Tibial artery (tissue), 4 donors: Measurements from ENCODE around the gene NT5DC4.
A peak's percentile ranks its signal among the peaks of the same experiment; 100 is the strongest.

ENCODE experiments used
- DNase-seq, 2 donors: peaks; one replicate each; pipeline ENCODE4 v3.0.0-alpha.2; 2019
- H3K27ac ChIP-seq, 2 donors: fragments of 200-600 bp; sonication (generic) in 1 of 2; 1 replicate in 1 of 2; 2 replicates in 1 of 2; pipeline ENCODE4 v1.5.1; 2018 to 2019; ENCODE audit warnings: mild to moderate bottlenecking in 1 of 2
- H3K27me3 ChIP-seq, 2 donors: fragments of 200-600 bp; sonication (generic) in 1 of 2; one replicate each; pipeline versions ENCODE4 v1.5.1 to v1.6.0; 2016 to 2019
- H3K36me3 ChIP-seq, 3 donors: fragments of 200-600 bp; sonication (generic) in 2 of 3; one replicate each; pipeline ENCODE4 v1.5.1; 2016 to 2019; ENCODE audit warnings: mild to moderate bottlenecking in 2 of 3
- H3K4me1 ChIP-seq, 4 donors: fragments of 200-600 bp; sonication (generic) in 2 of 4; 1 replicate in 3 of 4; 2 replicates in 1 of 4; pipeline ENCODE4 v1.5.1; 2016 to 2019
- H3K4me3 ChIP-seq, 2 donors: fragments of 200-600 bp; sonication (generic) in 1 of 2; 1 replicate in 1 of 2; 2 replicates in 1 of 2; pipeline ENCODE4 v1.5.1; 2018 to 2019; ENCODE audit warnings: mild to moderate bottlenecking in 2 of 2
- H3K9me3 ChIP-seq, 3 donors: fragments of 200-600 bp; sonication (generic) in 1 of 3; one replicate each; pipeline ENCODE4 v1.5.1; 2016 to 2019
- intact Hi-C: fragments of 100-400 bp; cut with DNase I; formaldehyde crosslinking; loops from one replicate; pipeline ENCODE4 v1.15.0; 2023; ENCODE audit warnings: low total_unique reads
- TF ChIP-seq, protein P1 (sequence below), 2 experiments: fragments of 200-600 bp in 1 of 2; fragments of 450-650 bp in 1 of 2; IDR thresholded peaks; one replicate each; pipeline ENCODE4 v1.5.1; 2017 to 2019; ENCODE audit warnings: antibody characterized with exemption in 2 of 2, mild to moderate bottlenecking in 1 of 2, moderate library complexity in 1 of 2

NT5DC4 gene

DNA sequence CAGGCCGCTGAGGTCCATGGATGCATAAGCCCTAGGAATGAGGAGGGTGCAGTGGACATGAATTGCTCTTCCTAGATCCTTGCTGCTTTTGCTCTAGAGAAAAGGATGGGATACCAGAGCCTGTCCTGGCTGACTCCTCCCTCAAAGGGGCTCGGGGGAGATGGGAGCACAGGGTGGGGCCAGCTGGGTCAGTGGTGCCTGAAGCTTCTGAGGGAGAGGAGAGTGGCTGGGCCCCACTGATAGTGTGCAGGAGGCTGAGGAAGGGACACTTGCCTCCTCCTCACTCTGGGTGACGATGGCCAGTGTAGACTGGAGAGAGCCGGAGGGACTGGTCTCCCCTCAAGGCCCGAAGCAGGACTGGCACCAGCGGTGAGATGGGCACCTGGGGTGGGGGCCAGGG, at the start of gene NT5DC4:
TSS of gene NT5DC4 (plus strand) at position 236 of the 400 bp plus-strand sequence. CDS start at position 296, 60 bp downstream.
- H3K4me1 ChIP-seq, result no peaks in the 10 kb centered on the region
- intact Hi-C loops, result no loop called here

GRCh38 chr2:112671801-112672200, 49.0 kb upstream of the NT5DC4 start:
- Histone ChIP-seq H3K4me3 (no peak overlapping the region), H3K4me1 (no peaks in the 10 kb centered on the region), H3K27ac (no peak overlapping the region), H3K27me3 (no peaks in the 10 kb centered on the region), H3K36me3 (no peaks in the 10 kb centered on the region), H3K9me3 (no peaks in the 10 kb centered on the region)
- intact Hi-C loops, result no loop called here
- no peak for DNase-seq
- TF ChIP-seq, protein P1, sequence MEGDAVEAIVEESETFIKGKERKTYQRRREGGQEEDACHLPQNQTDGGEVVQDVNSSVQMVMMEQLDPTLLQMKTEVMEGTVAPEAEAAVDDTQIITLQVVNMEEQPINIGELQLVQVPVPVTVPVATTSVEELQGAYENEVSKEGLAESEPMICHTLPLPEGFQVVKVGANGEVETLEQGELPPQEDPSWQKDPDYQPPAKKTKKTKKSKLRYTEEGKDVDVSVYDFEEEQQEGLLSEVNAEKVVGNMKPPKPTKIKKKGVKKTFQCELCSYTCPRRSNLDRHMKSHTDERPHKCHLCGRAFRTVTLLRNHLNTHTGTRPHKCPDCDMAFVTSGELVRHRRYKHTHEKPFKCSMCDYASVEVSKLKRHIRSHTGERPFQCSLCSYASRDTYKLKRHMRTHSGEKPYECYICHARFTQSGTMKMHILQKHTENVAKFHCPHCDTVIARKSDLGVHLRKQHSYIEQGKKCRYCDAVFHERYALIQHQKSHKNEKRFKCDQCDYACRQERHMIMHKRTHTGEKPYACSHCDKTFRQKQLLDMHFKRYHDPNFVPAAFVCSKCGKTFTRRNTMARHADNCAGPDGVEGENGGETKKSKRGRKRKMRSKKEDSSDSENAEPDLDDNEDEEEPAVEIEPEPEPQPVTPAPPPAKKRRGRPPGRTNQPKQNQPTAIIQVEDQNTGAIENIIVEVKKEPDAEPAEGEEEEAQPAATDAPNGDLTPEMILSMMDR (IDR thresholded peaks at IDR 0.05), result no peak

More for the DNA sequence above, at the start of gene NT5DC4:
- H3K9me3 ChIP-seq, result no peaks in the 10 kb centered on the region
- TF ChIP-seq, protein P1 (IDR thresholded peaks at IDR 0.05), result no peak
- no peak within 1 kb of the TSS for H3K27ac ChIP-seq
- no peak for DNase-seq
- no peaks in the 10 kb centered on the region for H3K36me3 ChIP-seq
- H3K4me3 ChIP-seq, result no peak within 1 kb of the TSS
- peaks cover 0 to 15% of the 10 kb centered on the region in 2 donors for H3K27me3 ChIP-seq

DNA sequence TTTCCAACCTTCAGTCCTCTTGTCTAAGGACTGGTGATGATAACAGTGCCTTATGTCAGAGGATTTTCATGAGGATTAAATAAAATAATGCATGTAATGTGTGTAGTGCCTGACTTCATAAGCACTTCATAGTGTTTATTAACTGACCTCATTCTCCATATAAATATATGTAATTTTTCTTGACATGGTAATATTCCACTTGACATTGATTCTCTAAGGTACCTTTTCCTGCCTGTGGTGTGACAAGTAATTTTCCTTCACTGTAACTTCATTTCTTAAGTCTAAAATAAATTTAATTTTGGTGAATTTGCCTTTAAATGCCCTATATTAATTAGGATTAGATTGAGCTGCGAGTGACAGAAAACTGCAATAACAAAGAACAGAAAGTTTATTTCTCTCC, 47.8 kb upstream of the NT5DC4 start:
- Histone ChIP-seq H3K4me1 (no peaks in the 10 kb centered on the region), H3K36me3 (no peaks in the 10 kb centered on the region), H3K27ac (no peak overlapping the region), H3K9me3 (no peaks in the 10 kb centered on the region), H3K27me3 (no peaks in the 10 kb centered on the region), H3K4me3 (no peak overlapping the region)
- intact Hi-C loops, result no loop called here
- TF ChIP-seq, protein P1 (IDR thresholded peaks at IDR 0.05), result no peak
- no peak for DNase-seq

GRCh38 chr2:112674229-112674628, 46.6 kb upstream of the NT5DC4 start:
- Histone ChIP-seq H3K27me3 (no peaks in the 10 kb centered on the region), H3K4me3 (no peak overlapping the region), H3K36me3 (no peaks in the 10 kb centered on the region), H3K4me1 (no peaks in the 10 kb centered on the region), H3K27ac (no peak overlapping the region), H3K9me3 (no peaks in the 10 kb centered on the region)
- peak; percentile 82 to 83 for DNase-seq
- intact Hi-C loops, result no loop called here
- TF ChIP-seq, protein P1 (IDR thresholded peaks at IDR 0.05), result no peak

GRCh38 chr2:112679484-112679883, 41.3 kb upstream of the NT5DC4 start:
- Histone ChIP-seq H3K27ac (peak overlapping the region in 1 of 2 donors; percentile 6), H3K4me3 (no peak overlapping the region), H3K36me3 (no peaks in the 10 kb centered on the region), H3K27me3 (no peaks in the 10 kb centered on the region), H3K9me3 (no peaks in the 10 kb centered on the region), H3K4me1 (peaks cover 0 to 8% (median 2%) of the 10 kb centered on the region in 4 donors)
- TF ChIP-seq, protein P1 (IDR thresholded peaks at IDR 0.05), result no peak
- no peak for DNase-seq
- intact Hi-C loops, result no loop called here

- H3K27me3 ChIP-seq, result no peaks in the 10 kb centered on the region
- no peaks in the 10 kb centered on the region for H3K9me3 ChIP-seq
- DNase-seq, result no peak
- H3K36me3 ChIP-seq, result no peaks in the 10 kb centered on the region
- TF ChIP-seq, protein P1 (IDR thresholded peaks at IDR 0.05), result no peak
- peaks cover 0 to 8% (median 2%) of the 10 kb centered on the region in 4 donors for H3K4me1 ChIP-seq
- H3K27ac ChIP-seq, result no peak overlapping the region
- intact Hi-C loops, result no loop called here
- no peak overlapping the region for H3K4me3 ChIP-seq
These were observed 40.1 kb upstream of the NT5DC4 start for GRCh38 chr2:112680666-112681101.
